HG02943 (cell line): ENCODE data around the gene SPRYD3.
A peak's percentile ranks its signal among the peaks of the same experiment; 100 is the strongest.

Source experiments
- ATAC-seq: cut with Tn5 transposase; IDR thresholded peaks from one replicate; pipeline ENCODE4 v1.9.1; 2021; ENCODE audit warnings: mild to moderate bottlenecking, low read depth, moderate library complexity; ENCODE audit not compliant: unreplicated experiment

Gene SPRYD3

GRCh38 chr12:53078425-53079225 is 565 bp downstream of the SPRYD3 start:
- ATAC-seq: peak; percentile 16

GRCh38 chr12:53077030-53077429 is 2.2 kb downstream of the SPRYD3 start:
- ATAC-seq: no peak

GRCh38 chr12:53076461-53076860 is 2.7 kb downstream of the SPRYD3 start:
- ATAC-seq: no peak

- no peak for ATAC-seq
Observed at GRCh38 chr12:53074999-53075370, 4.2 kb downstream of the SPRYD3 start.

- no peak for ATAC-seq
Observed at GRCh38 chr12:53074283-53074998, 4.7 kb downstream of the SPRYD3 start.

GRCh38 chr12:53073881-53074280 is 5.3 kb downstream of the SPRYD3 start:
- ATAC-seq: no peak

GRCh38 chr12:53071591-53072551 is 7.3 kb downstream of the SPRYD3 start:
- no peak for ATAC-seq

GRCh38 chr12:53070877-53071492 is 8.2 kb downstream of the SPRYD3 start:
- ATAC-seq: no peak

GRCh38 chr12:53069621-53070410 is 9.4 kb downstream of the SPRYD3 start:
- ATAC-seq: no peak

- ATAC-seq: no peak
Observed at GRCh38 chr12:53068811-53069585, 10.2 kb downstream of the SPRYD3 start.

GRCh38 chr12:53067993-53068770 is 11.0 kb downstream of the SPRYD3 start:
- ATAC-seq: no peak

- ATAC-seq: no peak
Observed at GRCh38 chr12:53067074-53067992, 11.9 kb downstream of the SPRYD3 start.

- ATAC-seq: no peak
Observed at GRCh38 chr12:53065975-53066931, 12.9 kb downstream of the SPRYD3 start.

GRCh38 chr12:53065470-53065869 is 13.7 kb downstream of the SPRYD3 start:
- ATAC-seq: no peak

GRCh38 chr12:53064613-53065436 is 14.4 kb downstream of the SPRYD3 start:
- ATAC-seq: no peak
